Hematopoietic multipotent progenitor cell treated with erythropoietin and hydrocortisone succinate and interleukin-3 and kit ligand, for 15 days (in vitro differentiated cells): Measurements from ENCODE around the gene B9D2.
A peak's percentile ranks its signal among the peaks of the same experiment; 100 is the strongest.

Source experiments
- DNase-seq: peaks from one replicate; pipeline ENCODE4 v3.0.0-alpha.2; 2015; ENCODE audit warnings: low spot score

Gene B9D2

DNA sequence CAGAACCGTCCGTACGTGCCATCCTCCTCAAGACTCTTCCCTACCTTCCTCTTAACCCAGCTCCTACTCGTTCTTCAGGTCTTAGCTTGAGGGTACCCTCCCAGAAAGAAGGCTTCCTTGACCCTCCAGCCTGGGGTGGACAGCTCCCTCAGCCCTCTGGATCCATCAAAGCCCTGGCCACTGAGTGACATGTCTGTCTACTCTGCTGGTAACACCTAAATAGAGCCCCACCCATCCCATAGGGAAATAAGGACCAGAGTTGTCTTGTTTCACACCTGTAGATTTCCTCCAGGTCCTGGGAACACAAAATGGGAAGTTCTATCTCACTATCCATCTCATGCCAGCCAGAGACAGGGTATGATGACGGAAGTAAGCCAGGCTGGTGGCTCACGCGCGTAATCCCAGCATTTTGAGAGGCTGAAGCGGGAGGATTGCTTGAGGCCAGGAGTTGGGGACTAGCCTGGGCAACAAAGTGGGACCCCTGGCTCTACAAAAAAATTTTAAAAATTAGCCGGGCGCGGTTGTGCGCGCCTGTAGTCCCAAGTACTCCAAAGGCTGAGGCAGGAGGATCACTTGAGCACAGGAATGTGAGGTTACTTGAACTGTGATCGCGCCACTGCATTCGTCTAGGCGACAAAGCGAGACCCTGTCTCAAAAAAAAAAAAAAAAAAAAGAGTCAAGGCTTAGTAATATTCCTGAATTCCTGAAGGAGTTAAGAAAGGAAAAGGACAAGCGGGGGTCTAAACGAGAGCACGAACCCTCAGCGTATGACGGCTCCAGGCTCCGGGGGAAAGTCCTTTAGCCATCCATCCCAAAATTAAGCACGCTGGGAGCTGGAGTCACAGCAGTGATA lies 54.5 kb downstream of the B9D2 start:
- DNase-seq, result peak; percentile 41

DNA sequence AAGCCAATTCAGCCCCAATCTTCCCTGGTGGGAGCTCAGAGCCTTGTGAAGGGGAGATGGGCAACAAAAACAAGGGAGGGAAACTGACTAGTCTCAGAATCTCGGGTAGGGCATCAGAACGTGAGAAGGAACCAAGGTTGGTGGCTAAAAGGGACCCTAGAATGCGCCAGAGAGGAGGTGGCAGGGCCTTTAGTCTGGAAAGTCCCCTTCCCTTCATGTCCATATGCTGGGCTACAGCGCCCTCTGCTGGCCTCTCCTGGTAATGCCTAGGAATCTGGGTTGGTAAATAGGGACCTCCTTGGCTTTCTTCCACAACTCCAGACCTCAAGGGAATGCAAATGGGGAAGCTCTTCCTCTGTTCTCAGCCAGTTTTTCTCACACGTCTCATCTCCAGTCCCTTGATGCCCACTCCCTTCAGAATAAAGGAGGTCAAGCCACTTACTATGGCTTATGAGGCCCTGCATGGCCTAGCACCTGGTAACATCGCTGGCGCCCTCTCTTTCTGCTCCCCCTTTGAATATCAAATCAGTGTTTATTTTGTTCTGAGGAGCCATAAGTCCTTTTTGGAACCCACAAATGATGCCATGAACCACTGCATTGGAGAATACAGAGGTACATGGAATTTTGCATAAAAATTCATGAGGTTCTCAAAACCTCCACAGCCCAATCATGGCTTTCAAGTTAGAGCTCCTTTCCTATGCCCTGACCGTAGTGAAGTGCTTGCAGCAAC lies 55.3 kb downstream of the B9D2 start:
- peak; percentile 90 for DNase-seq

DNA sequence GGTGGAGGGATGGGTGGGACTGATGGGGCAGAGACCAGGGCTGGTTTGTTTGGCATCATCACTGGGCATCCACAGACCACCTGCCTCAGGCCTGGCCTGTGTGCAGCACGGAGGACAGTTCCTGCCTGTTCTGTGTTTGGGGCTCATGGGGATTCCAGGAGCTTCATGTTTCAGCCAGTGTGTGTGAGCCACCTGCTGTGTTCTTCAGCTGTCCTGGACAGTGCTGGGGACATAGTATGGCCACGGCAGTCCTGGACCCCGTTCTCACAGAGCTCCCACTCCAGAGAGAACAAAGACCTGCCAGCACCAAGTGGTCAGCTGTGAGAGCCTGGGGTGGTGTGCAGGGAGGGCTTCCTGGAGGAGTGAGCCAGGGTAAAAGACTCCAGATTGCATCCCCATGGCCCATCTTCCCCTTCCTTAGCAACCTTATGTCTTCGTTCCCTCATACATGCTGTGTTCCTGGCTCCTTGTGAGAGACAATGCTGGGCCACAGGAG lies 55.9 kb downstream of the B9D2 start:
- DNase-seq, result no peak

DNA sequence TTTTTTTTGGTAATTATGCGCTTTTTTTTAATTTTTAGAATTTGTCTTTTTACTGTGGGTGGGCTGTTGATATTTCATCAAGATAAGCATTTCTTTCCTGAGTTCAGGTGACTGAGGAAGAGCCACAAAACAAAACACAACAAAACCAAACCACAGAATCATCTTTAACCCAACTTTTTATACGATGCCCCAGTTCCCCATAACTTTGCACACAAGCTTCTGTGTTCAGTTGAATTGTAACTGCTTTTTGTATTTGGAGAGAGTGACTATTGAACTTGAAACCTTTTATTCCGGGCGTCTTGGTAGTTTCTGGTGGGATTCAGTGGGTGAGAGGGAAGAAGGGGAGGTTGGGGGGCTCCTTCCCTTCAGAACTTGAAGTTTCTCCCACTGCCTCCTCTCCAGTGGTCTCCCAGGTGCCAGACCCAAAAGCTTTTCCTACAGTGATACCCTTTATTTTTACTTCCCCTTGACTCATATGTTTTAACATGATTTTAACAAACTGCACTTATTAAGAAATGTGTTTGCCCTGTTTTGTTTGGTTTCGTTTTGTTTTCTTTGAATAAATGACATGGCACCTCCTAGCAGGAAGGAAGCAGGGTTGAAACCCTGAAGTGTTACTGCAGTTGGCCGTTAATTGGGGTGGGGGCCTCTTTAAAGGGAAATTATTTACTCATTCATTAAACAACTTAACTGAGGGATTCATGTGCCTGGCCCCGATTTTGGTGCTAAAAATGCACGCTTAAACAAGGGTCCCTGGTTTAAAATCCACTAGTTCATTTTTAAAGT lies 56.7 kb downstream of the B9D2 start:
- no peak for DNase-seq

DNA sequence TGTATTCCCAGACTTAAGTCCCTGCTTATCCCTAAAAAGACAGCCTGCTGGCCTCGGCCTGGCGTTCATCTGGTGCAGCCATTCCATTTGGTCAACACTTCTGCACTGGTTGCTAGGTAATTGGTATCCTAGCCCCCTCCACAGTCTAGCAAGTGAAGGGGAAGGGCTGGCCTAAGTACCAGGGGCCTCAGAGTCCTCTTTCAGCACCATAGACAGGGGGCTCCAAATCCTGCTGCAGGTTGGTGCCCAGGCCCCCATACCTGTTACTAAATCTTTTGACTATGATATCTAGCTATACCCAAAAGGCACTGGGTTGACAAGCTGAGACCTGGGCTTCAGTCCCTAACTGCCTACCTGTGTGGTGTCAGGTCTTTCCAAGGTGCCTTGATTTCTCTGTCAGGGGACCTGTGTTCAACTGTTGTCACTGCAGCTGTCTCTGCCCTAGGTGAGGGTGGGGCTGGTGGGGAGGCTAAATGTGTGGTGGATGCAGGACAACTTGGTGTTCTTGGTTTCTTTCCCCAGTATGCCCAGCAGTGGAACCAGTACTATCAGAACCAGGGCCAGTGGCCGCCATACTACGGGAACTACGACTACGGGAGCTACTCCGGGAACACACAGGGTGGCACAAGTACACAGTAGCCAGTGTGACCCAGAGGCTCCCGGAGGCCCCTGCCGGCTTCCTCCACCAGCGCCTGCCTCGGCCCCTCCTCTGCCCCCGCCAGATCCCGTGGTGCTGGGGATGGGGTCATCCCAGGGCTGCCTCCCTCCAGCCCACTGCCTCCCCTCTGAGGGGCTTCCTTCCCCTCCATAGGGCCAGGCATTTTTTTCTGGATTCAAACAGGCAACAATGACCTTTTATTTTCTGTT lies 57.8 kb downstream of the B9D2 start:
- no peak for DNase-seq

DNA sequence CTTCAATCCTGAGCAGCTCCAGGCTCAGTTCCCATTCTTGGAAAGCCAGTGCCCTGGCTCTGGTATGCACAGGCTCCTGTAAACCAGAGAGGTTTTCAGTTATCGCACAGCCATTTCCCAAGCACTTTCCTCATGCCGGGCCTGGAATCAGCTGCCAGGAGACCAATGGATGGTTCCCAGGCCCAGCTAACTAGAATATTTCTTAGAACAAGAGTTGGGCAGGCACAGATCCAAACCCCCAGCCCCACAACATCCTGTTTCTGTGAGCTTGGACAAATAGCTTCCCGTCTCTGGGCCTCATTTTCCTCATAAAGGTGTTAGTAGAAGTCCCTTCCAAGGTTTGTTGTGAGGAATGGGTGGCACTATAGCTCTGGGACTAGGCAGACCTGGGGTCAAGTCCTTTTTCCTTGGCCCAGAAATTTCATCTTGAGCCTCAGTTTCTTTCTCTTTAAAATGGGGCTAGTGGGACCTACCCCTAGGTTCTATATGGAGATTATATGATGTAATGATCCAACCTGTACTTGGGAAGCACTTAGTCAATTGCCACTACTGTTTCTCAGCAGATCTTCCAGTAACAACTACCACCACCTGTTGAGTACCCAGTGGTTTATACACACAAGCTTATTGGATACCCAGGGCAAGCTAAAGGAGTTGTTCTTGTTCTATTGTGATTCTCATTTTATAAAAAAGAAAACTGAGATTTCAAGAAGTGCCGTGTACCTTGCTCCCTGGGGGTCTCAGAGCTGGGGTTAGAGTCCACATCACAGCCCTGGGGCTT lies 59.1 kb downstream of the B9D2 start:
- DNase-seq, result no peak
